HG03159 (cell line): ENCODE measurements around the gene NPAS2.

Experiments used
- ATAC-seq: cut with Tn5 transposase; IDR thresholded peaks from one replicate; pipeline ENCODE4 v1.9.1; 2021; ENCODE audit warnings: mild to moderate bottlenecking, moderate library complexity; ENCODE audit not compliant: unreplicated experiment

The NPAS2 gene

DNA sequence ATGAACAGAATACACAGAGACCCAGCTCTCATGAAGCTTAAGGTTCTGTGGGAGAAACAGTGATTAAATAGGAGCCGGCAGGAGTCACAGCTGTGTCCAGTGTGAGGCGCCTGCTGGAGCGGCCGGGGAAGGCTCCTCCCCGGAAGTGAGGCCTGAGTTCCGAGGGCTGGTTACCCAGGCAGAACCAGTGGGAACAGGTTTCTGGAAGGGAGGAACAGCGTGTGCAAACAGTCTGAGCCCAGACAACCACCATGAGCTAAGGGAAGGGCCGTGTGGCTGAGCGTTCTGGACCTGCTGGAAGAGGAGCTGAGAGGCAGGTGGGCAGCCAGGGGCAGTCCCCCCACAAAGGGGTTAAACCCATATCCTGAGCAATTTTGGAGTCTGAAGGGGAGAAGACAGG lies 26.0 kb upstream of the NPAS2 start:
- ATAC-seq = no peak

DNA sequence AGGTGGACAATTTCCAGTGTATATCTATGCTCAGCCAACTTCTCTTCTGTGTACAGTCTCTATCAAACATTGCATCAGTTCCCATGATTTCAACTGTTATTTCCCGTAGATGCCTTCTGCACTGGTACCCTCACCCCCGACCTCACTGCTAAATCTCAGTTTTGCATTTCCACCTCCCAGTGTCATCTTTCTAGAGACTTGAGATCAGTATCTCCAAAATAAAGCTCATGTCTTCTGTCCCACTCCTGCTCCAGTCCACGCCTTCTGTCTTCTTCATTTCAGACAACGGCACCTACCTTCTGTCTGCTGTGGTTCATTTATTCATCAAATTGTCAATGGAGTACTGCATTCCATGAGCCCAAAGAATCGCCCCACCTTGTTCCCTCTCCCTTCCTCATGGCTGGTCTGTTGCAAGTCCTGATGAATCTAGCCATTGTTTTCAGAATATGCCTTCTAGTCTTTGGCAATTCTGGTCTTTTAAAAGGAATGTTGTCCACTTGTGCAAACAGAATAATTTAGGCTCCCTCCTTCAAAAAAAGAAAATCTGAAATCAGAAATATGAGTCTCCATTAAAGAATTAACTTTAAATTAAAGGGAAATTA lies 23.3 kb upstream of the NPAS2 start:
- no peak for ATAC-seq

DNA sequence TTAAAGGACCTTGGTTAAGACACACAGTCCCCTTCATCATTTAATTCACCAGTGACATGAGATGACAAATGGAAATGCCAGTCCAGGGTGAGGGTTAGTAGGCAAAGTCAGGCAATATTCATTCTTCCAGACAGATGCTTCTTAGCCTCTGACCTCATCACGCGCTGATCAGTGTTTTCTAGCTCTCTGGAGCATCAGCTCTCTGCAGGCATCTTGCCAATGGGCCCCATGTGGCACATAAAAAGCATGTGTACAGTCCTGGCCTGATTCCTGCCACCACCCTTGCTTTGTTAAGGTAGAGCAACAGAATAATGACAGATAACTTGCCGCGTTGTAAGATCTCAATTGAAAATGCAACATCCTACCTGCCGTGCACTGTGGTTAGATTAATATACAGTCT lies 20.3 kb upstream of the NPAS2 start:
- ATAC-seq = no peak

DNA sequence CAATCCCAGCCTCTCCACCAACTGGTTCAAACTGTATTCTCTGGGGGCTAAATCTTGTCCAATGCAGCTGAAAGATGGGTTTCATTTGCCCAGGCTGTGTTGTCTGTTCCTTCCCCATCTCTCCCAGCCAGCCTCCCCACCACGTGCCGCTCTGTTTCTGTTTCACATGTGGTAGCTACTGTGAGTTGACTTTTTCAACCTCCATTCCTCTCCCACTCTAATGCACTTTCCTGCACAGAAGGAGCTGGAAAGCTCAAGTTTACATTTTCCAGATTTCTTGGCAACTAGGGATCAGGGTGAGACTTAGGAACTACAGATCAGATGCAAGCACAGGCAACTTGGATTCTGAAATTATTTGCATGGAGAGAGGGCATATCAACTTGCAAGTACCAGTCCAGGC lies 19.0 kb upstream of the NPAS2 start:
- no peak for ATAC-seq

DNA sequence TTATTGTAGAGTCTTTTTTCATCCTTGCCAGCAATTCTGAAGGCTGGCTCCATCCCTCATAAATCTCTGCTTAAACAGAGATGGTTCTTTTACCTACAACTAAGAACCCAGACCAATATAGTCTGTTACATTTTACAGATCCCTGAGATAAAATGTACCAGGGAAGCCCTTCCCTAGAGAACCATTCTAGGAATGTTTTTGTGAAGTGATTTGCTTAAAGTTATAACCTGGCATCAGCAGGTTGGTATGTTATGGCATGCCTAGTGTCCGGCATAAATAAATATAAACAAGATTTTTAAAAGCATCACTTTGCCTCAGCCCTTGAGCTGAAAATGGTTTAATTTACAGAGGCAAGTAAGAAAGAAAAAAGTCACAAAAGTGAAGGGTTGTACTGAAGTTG lies 18.5 kb upstream of the NPAS2 start:
- ATAC-seq = no peak

DNA sequence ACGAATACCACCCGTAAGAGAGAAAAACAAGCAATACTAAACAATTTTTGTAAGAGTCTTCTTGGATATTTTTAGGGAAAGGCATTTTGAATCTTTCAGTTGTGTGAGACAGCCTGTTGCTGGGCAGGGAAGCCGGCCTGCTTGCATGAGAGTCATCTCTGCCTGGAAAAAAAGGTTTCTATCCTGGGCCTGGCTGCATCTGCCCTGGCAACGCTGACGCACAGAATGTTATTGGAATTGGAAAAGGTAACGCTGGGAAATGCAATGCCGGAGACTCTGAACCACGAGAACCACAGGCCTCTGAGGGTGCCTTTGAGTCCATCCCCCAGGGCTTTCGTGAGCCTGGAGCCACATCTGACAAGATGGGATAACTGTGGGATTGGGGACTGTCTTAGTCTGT lies 17.9 kb upstream of the NPAS2 start:
- no peak for ATAC-seq

DNA sequence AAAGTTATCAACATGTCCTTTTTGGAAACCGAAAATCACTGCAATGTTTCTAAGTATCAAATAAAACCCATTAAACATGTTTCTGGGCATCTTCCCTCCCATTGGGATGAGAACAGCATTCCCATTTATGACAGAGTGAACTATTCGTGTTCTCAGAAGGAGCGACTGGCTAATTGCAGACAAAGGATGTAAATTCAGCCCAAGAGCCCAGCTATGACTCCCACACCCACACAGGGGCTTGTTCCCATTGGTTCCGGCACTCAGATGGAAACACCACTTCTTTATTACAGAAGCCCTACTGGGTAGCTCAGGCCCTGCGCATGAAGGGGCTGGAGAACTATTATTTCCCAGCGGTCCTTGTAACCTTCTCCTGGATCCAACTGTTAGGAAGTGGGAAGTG lies 16.6 kb upstream of the NPAS2 start:
- no peak for ATAC-seq

DNA sequence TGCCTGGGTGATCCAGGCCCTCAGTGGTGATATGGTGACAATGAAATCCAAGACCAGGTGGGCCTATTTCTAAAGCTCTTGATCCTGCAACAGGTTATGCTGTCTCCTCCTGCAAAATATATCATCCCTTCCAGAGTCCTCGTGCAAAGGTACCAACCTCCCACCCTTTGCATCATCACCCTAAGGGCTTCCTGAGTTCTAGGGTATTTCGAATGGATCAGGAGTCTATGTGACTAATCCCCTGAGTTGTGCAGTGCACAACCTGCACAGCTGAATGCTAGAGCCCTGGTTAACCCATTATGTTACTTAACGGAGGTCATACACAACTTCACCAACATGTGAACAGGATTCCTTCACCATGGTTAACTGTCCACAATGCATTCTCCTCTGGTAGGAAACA lies 13.4 kb upstream of the NPAS2 start:
- no peak for ATAC-seq

DNA sequence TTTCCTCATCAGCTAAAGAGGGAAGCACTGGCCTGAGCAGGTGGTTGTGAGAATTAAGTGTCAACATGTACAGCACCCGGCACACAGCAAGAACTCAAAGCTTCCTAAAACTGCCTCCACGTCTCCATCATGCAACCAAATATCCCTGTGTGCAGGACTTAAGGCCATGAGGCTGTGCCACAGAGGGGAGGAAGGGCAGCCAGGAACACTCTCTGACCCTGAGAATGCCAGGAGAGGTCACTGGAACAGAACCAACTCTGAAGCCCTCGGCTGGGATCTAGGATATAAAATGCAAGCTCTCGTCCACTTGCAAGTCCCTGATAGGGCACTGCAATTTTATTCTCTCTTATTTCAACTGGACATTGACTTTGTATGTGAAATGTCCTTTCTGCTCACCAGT lies 12.2 kb upstream of the NPAS2 start:
- no peak for ATAC-seq

DNA sequence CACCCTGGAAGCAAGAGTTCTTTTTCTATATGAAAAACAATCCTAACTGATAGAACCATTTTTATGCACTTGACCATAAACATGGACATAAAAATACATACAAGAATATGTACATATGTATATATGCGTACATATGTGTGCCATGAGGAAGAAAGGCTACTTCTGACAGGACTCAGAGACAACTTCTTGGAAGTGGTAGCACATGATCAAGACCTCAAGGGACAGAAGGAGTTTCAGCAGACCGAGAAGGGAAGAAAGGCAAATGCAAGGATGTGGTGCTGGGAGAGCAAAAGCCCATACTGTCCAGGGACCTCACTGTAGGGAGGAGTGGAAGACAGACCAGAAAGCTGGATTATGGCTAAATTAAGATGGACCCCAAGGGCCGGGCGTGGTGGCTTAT lies 11.4 kb upstream of the NPAS2 start:
- no peak for ATAC-seq

DNA sequence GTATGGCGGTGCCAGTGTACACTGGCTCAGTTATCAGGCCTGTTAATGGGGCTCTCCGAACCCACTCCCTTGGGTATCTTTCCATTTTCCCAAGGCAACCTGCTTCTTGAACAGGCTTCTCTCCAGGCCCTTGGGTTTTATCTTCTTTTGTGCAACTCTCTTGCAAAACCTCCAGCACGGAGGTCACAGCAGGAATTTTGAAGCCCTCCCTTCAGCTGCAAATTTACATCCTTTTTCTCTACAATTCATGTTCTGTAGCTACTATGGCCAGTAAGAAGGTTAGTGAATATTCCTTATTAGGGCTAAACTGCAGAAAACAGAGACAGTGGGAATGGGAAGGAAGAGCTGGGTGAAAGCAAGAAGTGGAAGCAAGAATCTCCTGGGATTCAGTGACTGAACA lies 10.4 kb upstream of the NPAS2 start:
- no peak for ATAC-seq

DNA sequence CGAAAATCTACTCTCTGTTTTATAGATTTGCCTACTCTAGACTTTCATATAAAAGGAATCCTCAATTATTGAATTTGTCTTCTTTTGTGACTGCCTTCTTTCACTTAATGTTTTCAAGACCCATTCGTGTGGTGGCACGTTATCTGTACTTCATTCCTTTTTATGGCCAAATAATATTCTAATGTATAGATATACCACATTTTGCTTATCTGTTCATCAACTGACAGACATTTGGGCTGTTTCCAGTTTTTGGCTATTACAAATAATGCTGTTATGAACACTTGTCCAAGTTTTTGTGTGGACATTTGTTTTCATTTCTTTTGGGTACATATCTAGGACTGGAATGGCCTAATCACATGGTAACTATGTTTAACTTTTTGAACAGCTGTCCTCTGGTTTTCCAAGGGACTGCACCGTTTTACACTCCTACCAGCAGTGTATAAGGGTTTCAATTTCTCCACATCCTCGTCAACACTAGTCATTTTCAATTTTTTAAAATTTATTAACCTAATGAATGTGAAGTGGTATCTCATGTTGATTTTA lies 9.3 kb upstream of the NPAS2 start:
- no peak for ATAC-seq

DNA sequence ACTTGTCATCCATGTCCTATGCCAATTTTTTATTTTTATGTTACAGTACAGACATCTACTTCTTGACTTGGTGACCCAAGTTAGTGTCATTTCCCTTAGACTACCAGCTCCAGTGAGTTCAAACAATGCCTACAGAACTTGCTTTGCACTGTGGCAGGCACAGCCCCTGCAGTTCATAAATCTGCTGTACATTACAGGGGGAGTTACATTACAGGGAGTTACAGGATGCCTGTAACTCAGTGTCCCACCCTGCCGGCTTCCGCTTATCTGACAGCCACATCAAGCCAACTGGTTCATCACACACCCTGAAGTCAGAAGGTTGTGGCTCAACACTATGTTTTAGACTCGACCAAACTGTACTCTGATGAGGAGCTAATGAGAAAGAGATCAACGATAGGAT lies 7.8 kb upstream of the NPAS2 start:
- ATAC-seq = no peak

DNA sequence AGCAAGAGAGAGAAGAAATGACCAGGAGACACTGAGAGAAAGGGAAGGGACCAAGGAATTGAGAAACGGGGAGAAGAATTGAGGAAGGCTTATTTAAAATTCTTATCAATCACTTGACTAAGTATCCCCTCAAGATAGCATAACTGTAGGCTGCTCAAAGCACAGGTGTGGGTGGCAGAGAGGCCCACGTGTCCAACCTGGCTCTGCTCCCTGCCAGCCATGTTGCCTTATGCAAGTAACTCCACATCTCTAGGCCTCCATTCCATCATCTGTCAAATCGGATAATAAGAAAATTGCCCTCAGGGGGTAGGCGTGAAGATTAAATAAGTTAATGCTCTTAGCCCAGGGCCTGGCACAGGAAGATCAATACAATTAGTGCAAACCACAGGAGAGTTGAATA lies 7.4 kb upstream of the NPAS2 start:
- no peak for ATAC-seq

DNA sequence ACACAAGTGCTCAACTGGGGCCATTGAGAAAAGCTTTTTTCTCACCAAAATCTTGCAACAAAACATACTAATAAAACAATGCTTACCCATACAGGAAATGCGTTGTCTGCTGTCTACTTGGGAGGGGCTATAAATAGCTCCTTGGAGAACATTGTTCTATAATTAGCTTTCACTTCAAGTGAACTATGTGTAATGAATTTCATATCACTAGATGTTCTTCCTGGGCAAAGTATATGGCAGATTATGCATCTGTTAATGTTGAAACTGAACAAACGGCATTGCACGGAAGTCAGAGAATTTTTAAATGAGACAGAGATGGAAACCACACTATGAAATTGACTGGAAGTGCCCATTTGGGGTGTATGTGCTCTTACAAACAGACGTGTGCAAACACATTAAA lies 6.4 kb upstream of the NPAS2 start:
- no peak for ATAC-seq

DNA sequence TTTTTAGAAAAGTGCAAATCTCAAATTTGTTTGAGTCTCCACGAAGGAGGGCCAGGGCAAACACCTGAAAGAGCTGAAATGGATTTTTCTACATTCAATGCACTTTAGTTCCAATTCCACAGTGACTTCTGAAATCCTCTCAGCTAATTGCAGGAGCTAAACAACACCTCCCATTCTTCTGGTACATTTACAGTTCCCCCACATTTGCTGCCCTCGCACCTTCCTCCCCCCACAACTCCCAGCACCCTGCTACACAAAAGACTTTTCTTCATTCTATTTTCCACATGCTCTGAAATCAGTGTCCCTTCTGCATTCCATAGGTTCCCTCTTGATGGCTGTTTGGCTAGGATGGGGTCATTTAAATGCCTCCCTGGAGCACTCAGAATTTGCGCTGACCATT lies 5.9 kb upstream of the NPAS2 start:
- ATAC-seq = no peak

DNA sequence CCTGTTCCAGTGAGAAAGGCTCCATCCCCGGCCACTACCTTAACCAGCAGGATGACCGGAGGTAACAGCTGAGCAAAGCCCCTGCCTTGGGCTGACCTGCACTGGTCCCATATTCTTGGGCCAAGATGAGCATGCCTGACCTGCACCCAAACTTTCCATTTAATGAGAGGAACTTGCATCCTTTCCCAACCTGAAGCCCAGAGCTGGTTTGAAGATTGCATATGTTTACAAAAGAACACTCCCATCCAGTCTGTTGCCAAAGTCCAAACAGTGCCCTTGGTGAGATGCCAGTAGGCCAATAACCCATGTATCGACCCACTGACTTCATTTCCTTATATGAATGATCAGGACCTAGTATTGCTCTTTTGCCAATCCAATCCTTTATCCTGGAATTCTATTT lies 5.5 kb upstream of the NPAS2 start:
- no peak for ATAC-seq

DNA sequence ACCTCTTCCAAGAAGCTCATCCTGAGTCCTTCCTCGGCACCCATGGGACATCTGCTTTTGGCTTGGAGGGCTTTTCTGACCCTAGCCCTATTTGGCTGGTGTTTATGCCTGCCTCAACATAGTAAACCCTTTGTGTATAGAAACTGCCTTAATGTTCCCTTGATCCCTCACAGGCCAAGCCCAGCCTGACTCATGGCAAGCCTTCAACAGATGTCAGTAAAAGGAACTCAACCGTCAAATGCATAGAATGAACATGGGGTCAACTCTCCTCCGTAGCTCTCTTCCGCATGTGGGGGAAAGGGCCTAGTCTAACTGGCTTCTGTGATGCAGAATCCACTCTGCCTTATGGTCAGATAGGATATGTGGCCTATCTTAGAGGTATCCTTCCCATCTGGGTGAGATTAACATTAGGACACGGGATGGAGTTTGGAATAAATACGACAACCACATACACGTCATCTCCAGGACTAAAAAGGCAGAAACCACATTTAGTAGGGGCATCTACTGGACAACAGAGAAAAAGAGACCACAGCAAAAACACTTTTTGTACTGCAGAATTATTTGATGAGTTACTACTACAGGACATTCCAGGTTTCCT lies 2.5 kb upstream of the NPAS2 start:
- no peak for ATAC-seq

DNA sequence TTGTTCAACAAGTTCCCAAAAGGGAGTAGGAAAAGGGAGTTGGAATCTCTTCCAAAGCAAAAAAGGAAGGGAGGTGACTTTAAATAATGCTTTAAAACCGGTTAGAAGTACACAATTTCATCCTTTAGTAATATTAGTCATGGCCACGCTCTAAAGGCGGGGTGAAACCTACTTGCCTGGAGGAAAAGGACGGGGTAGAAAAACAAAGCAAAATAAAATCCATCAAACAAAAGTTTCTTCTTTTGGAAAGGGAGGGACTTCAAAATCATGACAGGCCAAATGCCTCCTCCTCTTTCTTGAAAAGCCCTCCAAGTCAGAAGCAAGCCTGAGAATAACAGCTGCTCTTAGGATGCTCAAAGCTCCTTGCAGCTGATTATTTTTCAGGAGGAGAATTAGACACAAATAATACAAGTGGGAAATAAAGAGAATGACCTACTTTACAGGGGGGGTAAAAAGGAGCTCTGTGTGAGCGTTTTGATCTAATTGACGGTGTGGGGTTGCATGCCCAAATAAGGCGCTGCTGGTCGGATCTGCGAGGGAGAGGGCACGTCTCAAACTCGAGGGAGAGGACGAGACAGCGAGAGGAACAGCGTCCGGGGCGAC lies 1.8 kb upstream of the NPAS2 start:
- no peak for ATAC-seq

DNA sequence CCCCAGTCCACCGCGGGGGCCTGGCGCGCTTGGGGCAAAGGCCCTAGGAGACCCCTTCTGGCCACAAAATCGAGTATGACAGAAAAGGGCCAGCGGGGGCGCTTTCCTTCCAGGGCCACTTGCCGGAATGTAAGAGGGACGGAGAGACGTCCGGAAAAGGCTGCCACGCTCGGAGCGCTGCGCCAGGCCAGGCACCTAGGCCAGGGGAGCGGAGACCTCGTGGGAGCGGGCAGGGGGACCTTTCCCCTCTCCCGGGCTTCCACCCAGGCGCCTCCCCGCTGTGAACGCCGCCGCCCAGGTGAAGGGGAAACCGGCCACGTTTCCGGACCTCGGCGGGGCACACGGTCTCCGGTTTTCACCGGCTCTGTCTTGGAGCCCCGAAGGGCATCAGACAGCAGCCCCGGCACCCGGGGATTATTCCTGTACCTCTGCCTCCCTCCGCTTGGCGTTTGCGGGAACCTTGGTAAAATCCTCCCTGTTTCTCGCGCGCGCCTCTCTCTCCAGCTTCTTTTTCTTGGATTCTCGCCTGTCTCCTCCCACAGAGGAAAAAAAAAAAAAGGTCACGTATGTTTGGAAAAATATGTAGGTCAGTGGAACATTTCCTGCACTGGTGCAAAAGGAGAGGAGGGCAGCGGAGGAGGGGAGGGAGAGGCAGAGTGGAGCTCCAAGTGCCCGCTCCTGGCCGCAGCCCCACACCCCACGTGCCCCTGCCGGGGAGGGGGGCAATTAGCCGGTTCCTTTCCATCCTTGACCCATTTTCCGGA lies 1.2 kb upstream of the NPAS2 start:
- no peak for ATAC-seq

DNA sequence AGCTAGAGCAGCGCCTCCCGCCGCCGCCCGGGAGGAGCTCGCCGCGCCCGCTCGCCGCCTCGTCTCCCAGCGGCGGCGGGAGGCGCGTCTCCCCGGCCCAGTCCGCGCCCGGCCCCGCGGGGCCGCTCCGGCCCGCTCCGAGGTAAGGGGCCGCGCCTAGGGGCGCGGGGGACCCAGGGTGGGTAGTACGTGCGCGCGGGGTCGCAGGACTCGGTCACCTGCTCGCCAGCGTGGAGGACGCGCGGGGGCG lies 259 bp downstream of the NPAS2 start:
- no peak for ATAC-seq

DNA sequence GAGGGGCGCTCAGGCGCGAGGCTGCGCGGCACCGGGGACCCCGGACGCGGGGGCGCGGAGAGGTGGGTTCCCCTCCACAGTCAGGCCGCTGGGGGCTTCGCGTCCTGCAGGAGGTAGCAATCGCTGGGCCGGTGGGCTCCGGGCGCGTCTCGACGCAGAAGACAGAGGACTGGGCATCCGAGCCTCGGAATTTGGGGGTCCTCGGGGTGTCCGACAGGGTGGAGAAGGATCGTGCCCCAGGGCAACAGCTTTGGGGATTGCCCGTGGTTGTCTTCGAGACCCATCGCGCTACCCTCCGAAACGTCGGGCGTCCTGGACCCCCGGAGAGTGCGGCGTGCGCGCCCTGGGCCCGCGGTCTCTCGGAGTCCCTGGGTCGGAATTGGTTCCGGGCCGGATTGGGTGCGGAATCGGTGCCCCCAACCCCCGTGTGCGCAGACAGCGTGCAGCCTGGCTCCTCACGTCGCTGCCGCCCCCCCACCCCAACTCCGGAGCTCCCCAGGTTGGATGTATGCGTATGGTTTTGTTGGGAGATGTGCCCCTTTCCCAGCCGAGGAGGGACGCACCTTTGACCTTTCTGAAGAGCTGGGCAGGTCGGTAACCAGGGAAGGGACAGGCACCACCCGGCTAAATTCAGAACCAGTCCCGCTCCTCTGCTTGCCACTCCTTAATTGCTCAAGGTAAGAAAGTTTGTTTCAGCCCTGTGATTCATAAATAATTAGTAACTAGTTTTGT lies 750 bp downstream of the NPAS2 start:
- no peak for ATAC-seq
